GM19372 (cell line): ENCODE measurements around the gene NME7.
"Not testable (repeated sequence)": the region's sequence is repeated elsewhere in the genome, so short reads cannot be mapped to it uniquely, and the experiment has no call there.

ENCODE experiments used
- ATAC-seq: cut with Tn5 transposase; IDR thresholded peaks from one replicate; pipeline ENCODE4 v1.9.1; 2021; ENCODE audit warnings: mild to moderate bottlenecking, low read depth, moderate library complexity; ENCODE audit not compliant: unreplicated experiment

The NME7 gene

GRCh38 chr1:169308313-169309039, 59.1 kb downstream of the NME7 start:
- no peak for ATAC-seq

GRCh38 chr1:169307176-169307575, 60.4 kb downstream of the NME7 start:
- ATAC-seq: no peak

DNA sequence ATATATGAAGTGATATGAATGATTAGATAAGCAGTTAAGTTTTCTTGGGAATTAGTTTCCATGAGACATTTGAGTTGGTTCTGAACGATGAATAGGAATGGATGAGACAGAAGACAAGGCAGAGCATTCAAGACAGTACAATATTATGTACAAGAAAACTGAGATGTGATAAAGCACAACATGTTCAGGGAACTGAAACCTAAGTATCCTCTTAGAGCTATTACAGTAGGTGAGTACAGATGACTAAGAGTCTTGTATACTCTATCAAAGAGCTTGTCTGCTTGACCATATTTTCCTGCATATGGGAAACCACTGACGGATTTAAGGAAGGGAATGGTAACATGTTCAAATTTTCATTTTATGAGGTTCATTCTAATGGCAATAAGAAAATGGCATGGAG, 61.6 kb downstream of the NME7 start:
- ATAC-seq: no peak

DNA sequence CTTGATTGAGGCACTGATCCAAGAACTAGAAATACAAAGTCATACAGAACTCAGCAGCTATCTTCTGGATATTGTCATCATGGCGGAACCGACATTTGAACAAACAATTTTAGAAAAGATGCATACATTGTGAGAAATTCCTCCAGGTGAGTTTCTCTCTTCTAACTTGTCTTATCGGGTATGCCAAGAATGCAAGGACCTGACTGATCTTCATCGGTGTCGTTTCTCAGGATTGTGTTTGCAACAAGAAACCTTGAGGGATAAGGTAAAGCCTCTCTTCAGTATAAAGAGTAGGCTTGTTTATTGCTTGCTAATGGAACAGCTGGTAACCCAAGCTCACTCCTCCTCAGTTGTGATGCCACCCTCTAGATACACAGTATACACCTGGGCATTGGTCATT, 62.2 kb downstream of the NME7 start:
- ATAC-seq: no peak

- no peak for ATAC-seq
Measured at GRCh38 chr1:169300854-169301253, 66.7 kb downstream of the NME7 start.

- ATAC-seq: no peak
Measured at GRCh38 chr1:169298441-169298840, 69.2 kb downstream of the NME7 start.

DNA sequence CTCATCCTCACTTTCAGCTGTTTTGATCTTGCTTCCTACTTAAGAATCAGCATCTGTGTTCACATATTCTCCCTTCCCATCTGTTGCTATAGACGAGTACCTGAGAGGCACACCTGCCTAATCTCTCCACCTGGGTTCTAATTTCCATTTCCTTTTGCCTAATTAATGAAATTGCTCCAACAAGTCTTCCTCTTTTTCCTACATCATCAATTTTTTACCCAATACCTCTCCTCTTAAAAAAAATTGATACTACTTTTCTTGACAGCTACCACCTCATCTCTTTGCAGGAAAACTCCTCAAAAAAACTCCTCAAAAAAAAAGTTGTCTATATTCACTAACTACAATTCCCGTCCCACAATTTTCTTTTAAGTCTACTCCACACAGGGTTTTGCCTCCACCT, 71.8 kb downstream of the NME7 start:
- no peak for ATAC-seq

DNA sequence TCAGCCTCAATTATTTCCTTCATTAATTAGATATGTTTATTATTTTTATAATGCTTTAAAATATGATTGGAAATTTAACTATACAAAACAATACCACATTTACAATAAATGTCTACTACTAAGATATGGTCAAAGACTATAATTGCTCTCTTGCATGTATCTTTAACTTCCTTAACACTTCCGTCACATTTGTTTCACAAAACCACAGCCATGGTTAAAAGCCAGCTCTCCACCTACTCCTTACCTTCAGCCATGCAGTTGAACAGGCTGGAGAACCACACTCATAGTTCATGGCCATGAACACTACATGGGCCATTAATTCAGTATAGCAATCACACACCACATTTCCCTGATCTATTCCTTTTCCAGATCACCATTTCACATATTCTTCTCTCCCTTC, 72.2 kb downstream of the NME7 start:
- no peak for ATAC-seq

GRCh38 chr1:169289016-169289415, 78.6 kb downstream of the NME7 start:
- no peak for ATAC-seq

- no peak for ATAC-seq
Measured at GRCh38 chr1:169288011-169288414, 79.6 kb downstream of the NME7 start.

GRCh38 chr1:169287280-169287679, 80.3 kb downstream of the NME7 start:
- no peak for ATAC-seq

DNA sequence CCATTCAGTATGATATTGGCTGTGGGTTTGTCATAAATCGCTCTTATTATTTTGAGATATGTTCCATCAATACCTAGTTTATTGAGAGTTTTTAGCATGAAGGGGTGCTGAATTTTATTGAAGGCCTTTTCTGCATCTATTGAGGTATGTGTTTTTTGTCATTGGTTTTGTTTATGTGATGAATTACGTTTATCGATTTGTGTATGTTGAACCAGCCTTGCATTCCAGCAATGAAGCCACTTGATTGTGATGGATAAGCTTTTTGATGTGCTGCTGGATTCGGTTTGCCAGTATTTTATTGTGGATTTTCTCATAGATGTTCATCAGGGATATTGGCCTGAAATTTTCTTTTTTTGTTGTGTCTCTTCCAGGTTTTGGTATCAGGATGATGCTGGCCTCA, 86.0 kb downstream of the NME7 start:
- not testable (repeated sequence) for ATAC-seq

DNA sequence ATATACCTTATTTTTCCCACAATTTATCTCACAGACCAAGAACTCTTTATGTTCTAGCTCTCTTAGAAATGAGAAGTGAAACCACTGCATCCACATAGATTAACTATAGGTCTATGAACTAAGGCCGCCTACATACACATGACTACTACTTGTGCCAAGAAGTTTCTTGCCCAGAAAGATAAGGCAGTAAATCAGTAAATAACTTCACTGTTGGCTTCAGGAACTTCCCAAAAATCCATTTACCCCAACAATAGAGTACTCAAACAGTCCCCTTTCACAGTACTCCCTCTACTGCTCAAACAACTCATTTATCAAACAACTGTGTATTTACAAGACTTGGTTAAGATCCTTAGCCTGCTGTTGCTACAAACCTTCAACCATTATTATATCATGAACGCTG, 96.5 kb downstream of the NME7 start:
- ATAC-seq: no peak

GRCh38 chr1:169266133-169266532, 101.5 kb downstream of the NME7 start:
- ATAC-seq: no peak

- no peak for ATAC-seq
Measured at GRCh38 chr1:169263059-169263458, 104.5 kb downstream of the NME7 start.

- ATAC-seq: no peak
Measured at GRCh38 chr1:169261884-169262283, 105.7 kb downstream of the NME7 start.

DNA sequence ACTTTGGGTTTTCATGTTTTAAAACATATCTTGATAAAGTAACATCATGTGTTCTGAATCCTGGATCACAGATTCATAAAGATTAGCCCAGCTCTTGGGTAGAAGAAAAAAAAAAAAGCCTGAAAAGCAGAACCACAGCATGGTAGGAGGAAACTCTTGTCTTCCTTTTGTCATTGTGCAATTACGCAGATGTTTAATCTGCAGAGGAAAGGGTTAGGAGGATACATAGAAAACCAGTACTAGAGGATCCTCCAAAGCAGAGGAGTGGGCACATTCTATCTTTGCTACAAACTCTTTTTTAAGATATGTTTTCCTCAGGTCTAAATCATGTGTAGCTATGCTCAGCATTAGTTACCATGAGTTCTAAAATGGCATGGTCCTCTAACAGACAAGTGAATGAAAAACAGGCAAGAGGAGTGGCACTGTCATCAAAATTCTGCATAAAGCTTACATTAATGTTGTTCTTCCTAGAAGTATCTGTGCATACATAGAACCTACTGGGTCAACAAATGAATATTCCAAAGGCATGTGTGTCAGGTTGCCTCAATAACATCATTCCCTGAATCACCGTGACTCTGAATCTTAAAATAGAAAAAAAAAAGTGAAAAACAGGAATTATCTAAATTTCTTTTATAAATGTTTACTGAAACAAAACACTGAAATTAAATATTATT, 107.0 kb downstream of the NME7 start:
- ATAC-seq: no peak

DNA sequence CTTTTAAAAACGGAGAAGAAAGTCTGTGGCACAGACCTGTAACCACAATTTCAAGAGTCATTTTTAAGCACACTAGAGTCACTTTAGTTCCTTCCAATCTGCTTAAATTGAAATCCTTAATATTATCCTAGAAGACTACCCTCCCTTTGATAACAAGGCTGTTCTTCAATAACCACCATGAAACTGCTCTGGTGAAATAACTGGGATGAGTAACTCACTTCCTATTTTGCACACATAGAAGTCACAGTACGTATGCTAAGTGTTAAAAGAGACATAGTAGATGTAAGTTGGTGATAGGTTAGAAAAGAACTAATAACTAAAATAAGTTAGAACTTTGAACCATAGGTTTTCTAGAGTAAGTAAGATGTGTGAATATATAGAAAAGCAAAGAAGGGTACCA, 107.8 kb downstream of the NME7 start:
- no peak for ATAC-seq

DNA sequence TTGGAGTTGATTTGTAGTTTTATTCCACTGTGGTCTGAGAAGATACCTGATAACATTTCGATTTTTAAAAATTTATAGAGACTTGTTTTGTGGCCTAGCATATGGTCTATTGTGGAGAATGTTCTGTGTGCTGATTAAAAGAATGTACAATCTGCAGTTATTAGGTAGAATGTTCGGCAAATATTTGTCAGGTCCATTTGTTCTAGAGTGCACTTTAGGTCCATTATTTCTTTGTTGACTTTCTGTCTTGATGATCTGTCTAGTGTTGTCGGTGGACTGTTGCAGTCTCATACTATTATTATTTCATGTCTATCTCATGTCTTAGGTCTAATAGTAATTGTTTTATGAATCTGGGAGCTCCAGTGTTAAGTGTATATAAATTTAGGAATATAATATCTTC, 116.8 kb downstream of the NME7 start:
- ATAC-seq: no peak

DNA sequence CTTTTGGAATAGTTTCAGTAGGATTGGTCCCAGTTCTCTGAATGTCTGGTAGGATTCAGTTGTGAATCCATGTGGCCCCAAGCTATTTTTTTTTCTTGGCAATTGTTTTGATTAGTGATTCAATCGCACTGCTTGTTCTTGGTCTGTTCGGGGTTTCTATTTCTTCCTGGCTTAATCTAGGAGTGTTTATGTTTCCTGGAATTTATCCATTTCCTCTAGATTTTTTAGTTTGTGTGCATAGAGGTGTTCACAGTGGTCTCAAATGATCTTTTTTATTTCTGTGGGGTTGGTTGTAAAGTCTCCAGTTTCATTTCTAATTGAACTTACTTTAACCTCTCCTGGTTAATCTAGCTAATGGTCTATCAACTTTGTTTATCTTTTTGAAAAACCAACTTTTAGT, 117.6 kb downstream of the NME7 start:
- no peak for ATAC-seq

DNA sequence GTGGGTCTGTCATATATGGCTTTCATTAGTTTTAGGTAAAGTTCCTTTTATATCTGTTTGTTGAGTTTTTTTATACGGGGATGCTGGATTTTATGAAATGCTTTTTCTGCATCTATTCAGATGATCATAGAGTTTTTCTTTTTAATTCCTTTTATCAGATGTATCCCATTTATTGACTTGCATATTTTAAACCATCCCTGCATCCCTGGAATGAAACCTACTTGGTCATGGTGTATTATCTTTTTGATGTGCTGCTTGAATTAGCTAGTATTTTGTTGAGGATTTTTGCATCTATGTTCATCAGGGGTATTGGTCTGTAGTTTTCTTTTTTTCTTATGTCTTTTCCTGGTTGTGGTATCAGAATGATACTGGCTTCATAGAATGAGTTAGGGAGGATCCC, 118.0 kb downstream of the NME7 start:
- no peak for ATAC-seq

DNA sequence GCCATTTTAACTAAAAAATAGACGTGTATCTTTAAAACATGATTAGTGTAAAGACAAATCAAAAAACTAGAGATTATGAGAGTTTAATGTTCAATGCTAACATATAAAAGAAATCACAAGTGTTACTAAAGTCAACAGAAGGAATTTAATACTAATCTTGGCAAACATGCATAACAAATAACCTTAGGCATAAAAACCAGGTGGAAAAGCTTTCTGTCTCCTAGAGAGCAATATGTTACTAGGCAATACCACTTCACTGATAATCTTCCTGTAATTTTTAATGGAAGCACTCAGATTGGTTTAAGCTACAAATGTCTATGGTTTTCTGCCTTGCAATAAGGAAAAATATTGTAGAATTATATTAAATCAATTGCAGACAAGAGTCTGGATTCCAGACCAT, 121.9 kb downstream of the NME7 start:
- ATAC-seq: no peak
